Left lung (tissue), 10 donors: ENCODE data around the gene LRRTM3. TPM values are rescaled to one million over a fixed set of nuclear protein-coding genes. Genes with fewer than 3 reads are reported as not detected.

Experiments used
- ATAC-seq: fragments of 200-7000 bp; cut with Tn5 transposase; one replicate; pipeline ENCODE4 v1.9.1; 2020; ENCODE audit warnings: moderate library complexity
- DNase-seq, 4 donors: peaks; one replicate each; pipeline ENCODE4 v3.0.0-alpha.2; 2013 to 2020
- H3K27ac ChIP-seq, 2 donors: fragments of 200-600 bp; sonication (generic) in 1 of 2; one replicate each; pipeline versions ENCODE4 v1.5.0 to v1.8.0; 2020 to 2021
- H3K27me3 ChIP-seq, 2 donors: fragments of 200-600 bp; sonication (generic) in 1 of 2; one replicate each; pipeline versions ENCODE4 v1.5.0 to v1.8.0; 2020 to 2021
- H3K36me3 ChIP-seq, 2 donors: fragments of 200-600 bp; sonication (generic) in 1 of 2; one replicate each; pipeline versions ENCODE4 v1.5.0 to v1.8.0; 2020 to 2021
- H3K4me1 ChIP-seq, 2 donors: fragments of 200-600 bp; one replicate each; pipeline ENCODE4 v1.8.0; 2021
- H3K4me3 ChIP-seq, 2 donors: fragments of 200-600 bp; sonication (generic) in 1 of 2; one replicate each; pipeline versions ENCODE4 v1.5.0 to v1.8.0; 2020 to 2021; ENCODE audit warnings: mild to moderate bottlenecking in 1 of 2
- H3K9me3 ChIP-seq, 2 donors: fragments of 200-600 bp; sonication (generic) in 1 of 2; one replicate each; pipeline versions ENCODE4 v1.5.0 to v1.8.0; 2020 to 2021
- CTCF ChIP-seq, 2 donors: fragments of 200-600 bp; sonication (generic) in 1 of 2; IDR thresholded peaks; one replicate each; pipeline versions ENCODE4 v1.5.0 to v1.8.0; 2021; ENCODE audit warnings: antibody characterized with exemption in 2 of 2
- intact Hi-C, 2 donors: fragments of 100-400 bp; cut with DNase I; formaldehyde crosslinking; loops; one replicate each; pipeline versions ENCODE4 v1.11.2 to v1.14.2; 2022
- polyA plus RNA-seq, 6 donors: library from polyadenylated mRNA; unstranded; fragments of 120-200 nt; gene quantifications; one replicate each; pipeline ENCODE4 v1.2.1, GENCODE V29; 2013; ENCODE audit not compliant: insufficient read length in 6 of 6
- total RNA-seq, 2 donors: library from RNA; stranded (reverse); fragmentation: NEBNext Ultra II Directional; extraction: Animal tissue kit (Norgen Biotek cat#: 25700); gene quantifications; one replicate each; pipeline ENCODE4 v1.2.1, GENCODE V29; 2021
- donor health status: DM: no; HTN: yes; CAD: no.
- donor health status: DM: no; HTN: no; CAD: no.

The LRRTM3 gene
- total and polyA plus RNA-seq, 8 donors, result 1.7 to 5.1 (median 3.8) TPM; not detected in 2

GRCh38 chr10:67110286-67110685 is 184.4 kb downstream of the LRRTM3 start:
- TF ChIP-seq CTCF (IDR thresholded peaks at IDR 0.05), result no peak
- no peaks in the 10 kb centered on the region for H3K9me3 ChIP-seq
- intact Hi-C loops, result no loop called here
- no peak for ATAC-seq
- no peak overlapping the region for H3K4me3 ChIP-seq
- no peak overlapping the region for H3K27ac ChIP-seq
- H3K36me3 ChIP-seq, result no peaks in the 10 kb centered on the region
- no peaks in the 10 kb centered on the region for H3K4me1 ChIP-seq
- H3K27me3 ChIP-seq, result no peaks in the 10 kb centered on the region
- no peak for DNase-seq

- H3K4me3 ChIP-seq, result no peak overlapping the region
- no peaks in the 10 kb centered on the region for H3K36me3 ChIP-seq
- intact Hi-C loops, result no loop called here
- H3K9me3 ChIP-seq, result no peaks in the 10 kb centered on the region
- ATAC-seq (no peak), DNase-seq (no peak)
- no peaks in the 10 kb centered on the region for H3K4me1 ChIP-seq
- H3K27me3 ChIP-seq, result no peaks in the 10 kb centered on the region
- TF ChIP-seq CTCF (IDR thresholded peaks at IDR 0.05), result no peak
- no peak overlapping the region for H3K27ac ChIP-seq
These were observed 186.9 kb downstream of the LRRTM3 start for GRCh38 chr10:67112765-67113164.

- intact Hi-C loops, result no loop called here
- Histone ChIP-seq H3K27ac (no peak overlapping the region), H3K4me3 (no peak overlapping the region), H3K27me3 (no peaks in the 10 kb centered on the region), H3K4me1 (no peaks in the 10 kb centered on the region), H3K9me3 (no peaks in the 10 kb centered on the region), H3K36me3 (no peaks in the 10 kb centered on the region)
- DNase-seq, result peak in 1 of 4 donors; percentile 2
- peak; percentile 71 for ATAC-seq
- TF ChIP-seq CTCF (IDR thresholded peaks at IDR 0.05), result no peak
These were observed 189.1 kb downstream of the LRRTM3 start for GRCh38 chr10:67114945-67115344.

- Histone ChIP-seq H3K4me3 (no peak overlapping the region), H3K27ac (no peak overlapping the region), H3K27me3 (no peaks in the 10 kb centered on the region), H3K36me3 (no peaks in the 10 kb centered on the region), H3K9me3 (no peaks in the 10 kb centered on the region), H3K4me1 (no peaks in the 10 kb centered on the region)
- ATAC-seq (no peak), DNase-seq (no peak)
- TF ChIP-seq CTCF (IDR thresholded peaks at IDR 0.05), result no peak
- intact Hi-C loops, result no loop called here
These were observed 190.1 kb downstream of the LRRTM3 start for GRCh38 chr10:67115972-67116371.

GRCh38 chr10:67119651-67120050 is 193.8 kb downstream of the LRRTM3 start:
- TF ChIP-seq CTCF (IDR thresholded peaks at IDR 0.05), result no peak

More at GRCh38 chr10:67119651-67120050, 193.8 kb downstream of the LRRTM3 start:
- no peak for ATAC-seq
- no peaks in the 10 kb centered on the region for H3K4me1 ChIP-seq
- H3K36me3 ChIP-seq, result no peaks in the 10 kb centered on the region
- no peaks in the 10 kb centered on the region for H3K9me3 ChIP-seq
- no peak for DNase-seq
- H3K27me3 ChIP-seq, result no peaks in the 10 kb centered on the region
- no peak overlapping the region for H3K27ac ChIP-seq
- no peak overlapping the region for H3K4me3 ChIP-seq
- intact Hi-C loops, result no loop called here
